ENCODE data around the gene ADD3. TPM values are rescaled to one million over a fixed set of nuclear protein-coding genes. Genes with fewer than 3 reads are reported as not detected.
A peak's percentile ranks its signal among the peaks of the same experiment; 100 is the strongest.

The ADD3 gene
- total and polyA plus RNA-seq, 10 of the 15 experiments (the other 5 are each of a cell fraction or from before 2014, with no cell fraction given): 27.3 to 129 (median 67.8) TPM

DNA sequence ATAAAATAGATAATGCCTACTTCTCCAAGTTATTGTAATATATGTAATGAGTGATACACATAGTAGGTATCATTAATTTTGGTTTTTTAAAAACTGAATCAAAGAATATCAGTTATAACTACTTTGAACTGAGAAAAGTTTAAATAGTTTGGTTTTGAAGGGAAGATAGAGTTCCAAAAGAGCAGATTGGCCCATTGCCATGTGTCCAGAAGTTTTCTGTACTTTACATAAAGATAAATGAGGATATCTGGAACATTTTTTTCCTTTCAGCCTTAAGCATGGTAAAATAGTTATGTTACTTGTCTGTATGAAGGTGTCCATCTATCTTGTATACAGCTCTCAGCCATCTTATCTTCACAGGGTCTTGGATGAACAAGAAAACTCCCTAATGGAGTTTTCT lies 101.7 kb downstream of the ADD3 start:
- H3K36me3 ChIP-seq (ENCODE audit: control insufficient read depth in 2 of 2, insufficient read depth in 2 of 2, low read length in 1 of 2): no peaks in the 10 kb centered on the region; a peak in 3 of 4 replicates
- POLR2A ChIA-PET: interaction anchor here (1.7 kb wide), 1 partner anchor 9 kb away, joined by 4 read pairs; no protein-coding TSS in a partner anchor

GRCh38 chr10:110110338-110110737 lies 102.6 kb downstream of the ADD3 start:
- Histone ChIP-seq H2AFZ (ENCODE audit: control insufficient read depth, low read depth, low read length) (no peak overlapping the region), H3K27ac (ENCODE audit: control insufficient read depth, insufficient read depth) (no peak overlapping the region), H3K36me3 (ENCODE audit: control insufficient read depth in 2 of 2, insufficient read depth in 2 of 2, low read length in 1 of 2) (no peaks in the 10 kb centered on the region; a peak in 3 of 4 replicates), H4K20me1 (ENCODE audit: control insufficient read depth, insufficient read depth) (no peaks in the 10 kb centered on the region), H3K4me2 (ENCODE audit: control insufficient read depth, insufficient read depth) (no peak overlapping the region), H3K4me1 (ENCODE audit: control insufficient read depth, insufficient read depth, low read length) (no peaks in the 10 kb centered on the region), H3K4me3 (no peak overlapping the region), H3K9me3 (replicated peaks; ENCODE audit: control insufficient read depth, insufficient read depth, low read length) (no peaks in the 10 kb centered on the region), H3K79me2 (ENCODE audit: control insufficient read depth, insufficient read depth, low read length) (no peaks in the 10 kb centered on the region), H3K27me3 (replicated peaks in 1 of 2; ENCODE audit: control insufficient read depth in 2 of 2, insufficient read depth in 2 of 2, low read length in 1 of 2) (no peaks in the 10 kb centered on the region), H3K9ac (ENCODE audit: control insufficient read depth, insufficient read depth, low read length) (no peak overlapping the region)
- TF ChIP-seq, protein P1, sequence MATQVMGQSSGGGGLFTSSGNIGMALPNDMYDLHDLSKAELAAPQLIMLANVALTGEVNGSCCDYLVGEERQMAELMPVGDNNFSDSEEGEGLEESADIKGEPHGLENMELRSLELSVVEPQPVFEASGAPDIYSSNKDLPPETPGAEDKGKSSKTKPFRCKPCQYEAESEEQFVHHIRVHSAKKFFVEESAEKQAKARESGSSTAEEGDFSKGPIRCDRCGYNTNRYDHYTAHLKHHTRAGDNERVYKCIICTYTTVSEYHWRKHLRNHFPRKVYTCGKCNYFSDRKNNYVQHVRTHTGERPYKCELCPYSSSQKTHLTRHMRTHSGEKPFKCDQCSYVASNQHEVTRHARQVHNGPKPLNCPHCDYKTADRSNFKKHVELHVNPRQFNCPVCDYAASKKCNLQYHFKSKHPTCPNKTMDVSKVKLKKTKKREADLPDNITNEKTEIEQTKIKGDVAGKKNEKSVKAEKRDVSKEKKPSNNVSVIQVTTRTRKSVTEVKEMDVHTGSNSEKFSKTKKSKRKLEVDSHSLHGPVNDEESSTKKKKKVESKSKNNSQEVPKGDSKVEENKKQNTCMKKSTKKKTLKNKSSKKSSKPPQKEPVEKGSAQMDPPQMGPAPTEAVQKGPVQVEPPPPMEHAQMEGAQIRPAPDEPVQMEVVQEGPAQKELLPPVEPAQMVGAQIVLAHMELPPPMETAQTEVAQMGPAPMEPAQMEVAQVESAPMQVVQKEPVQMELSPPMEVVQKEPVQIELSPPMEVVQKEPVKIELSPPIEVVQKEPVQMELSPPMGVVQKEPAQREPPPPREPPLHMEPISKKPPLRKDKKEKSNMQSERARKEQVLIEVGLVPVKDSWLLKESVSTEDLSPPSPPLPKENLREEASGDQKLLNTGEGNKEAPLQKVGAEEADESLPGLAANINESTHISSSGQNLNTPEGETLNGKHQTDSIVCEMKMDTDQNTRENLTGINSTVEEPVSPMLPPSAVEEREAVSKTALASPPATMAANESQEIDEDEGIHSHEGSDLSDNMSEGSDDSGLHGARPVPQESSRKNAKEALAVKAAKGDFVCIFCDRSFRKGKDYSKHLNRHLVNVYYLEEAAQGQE (IDR thresholded peaks at IDR 0.05; ENCODE audit: low read depth, low read length): no peak
- TF ChIP-seq MTA3 (IDR thresholded peaks at IDR 0.05; ENCODE audit: borderline replicate concordance, low read length): no peak
- no peak for TF ChIP-seq GABPA (IDR thresholded peaks at IDR 0.05; ENCODE audit: low read depth)
- no peak for TF ChIP-seq SPI1 (IDR thresholded peaks at IDR 0.05; ENCODE audit: borderline replicate concordance, insufficient read depth, low read depth, low read length)
- TF ChIP-seq SIX5 (IDR thresholded peaks at IDR 0.05; ENCODE audit: low read depth, low read length, severe bottlenecking): no peak
- no peak for TF ChIP-seq TCF7 (IDR thresholded peaks at IDR 0.05; ENCODE audit: borderline replicate concordance)
- no peak for TF ChIP-seq BRCA1 (IDR thresholded peaks at IDR 0.05; ENCODE audit: low read depth, low read length)
- in situ Hi-C loops (cut with MboI) (no loop called here), intact Hi-C loops (cut with micrococcal nuclease; ENCODE audit: unreplicated experiment) (no loop called here)
- ChIA-PET RAD21 (ENCODE audit: unreplicated experiment) (interaction anchor here (1.0 to 1.7 kb wide), 2 partner anchors 29 to 132 kb away, joined by 3 to 5 read pairs; no protein-coding TSS in a partner anchor), CTCF (interaction anchor here (0.5 to 1.1 kb wide), 5 partner anchors 9 to 226 kb away, joined by 3 to 6 read pairs (median 3); no protein-coding TSS in a partner anchor), SMC1A (ENCODE audit: uncharacterized antibody, unreplicated experiment) (interaction anchor here (0.5 to 3.7 kb wide), 10 partner anchors 10 to 226 kb away, joined by 3 to 9 read pairs (median 3); no protein-coding TSS in a partner anchor), POLR2A (interaction anchor here (1.0 to 1.8 kb wide), 2 partner anchors 14 to 214 kb away, joined by 4 to 5 read pairs; no protein-coding TSS in a partner anchor)
- FAIRE-seq (peak; percentile 18), ATAC-seq (peak; percentile 55), DNase-seq (ENCODE audit: low read depth, low spot score) (no peak)
- BruUV-seq (replicated peaks): no TSS peak
- WGBS (ENCODE audit: insufficient coverage, insufficient replicate concordance, low lambda C conversion rate, missing lambda C conversion rate): 97% methylated on average over 3 of the region's 3 CpGs

More for the DNA sequence above, 101.7 kb downstream of the ADD3 start:
- no peak overlapping the region for H3K4me3 ChIP-seq
- intact Hi-C loops (cut with micrococcal nuclease; ENCODE audit: unreplicated experiment) (no loop called here), in situ Hi-C loops (cut with MboI) (no loop called here)
- ChIA-PET SMC1A (ENCODE audit: uncharacterized antibody, unreplicated experiment) (interaction anchor here (1.0 to 3.7 kb wide), 12 partner anchors 9 to 225 kb away, joined by 3 to 13 read pairs (median 5); no protein-coding TSS in a partner anchor), CTCF (interaction anchor here (0.5 to 3.2 kb wide), 6 partner anchors 10 to 225 kb away, joined by 3 to 11 read pairs (median 4); no protein-coding TSS in a partner anchor), RAD21 (ENCODE audit: unreplicated experiment) (interaction anchor here (0.6 to 2.0 kb wide), 4 partner anchors 20 to 131 kb away, joined by 3 to 5 read pairs (median 4); no protein-coding TSS in a partner anchor)
- DNase-seq (ENCODE audit: low read depth, low spot score): no peak
- no peaks in the 10 kb centered on the region for H3K27me3 ChIP-seq (replicated peaks in 1 of 2; ENCODE audit: control insufficient read depth in 2 of 2, insufficient read depth in 2 of 2, low read length in 1 of 2)
- no peaks in the 10 kb centered on the region for H4K20me1 ChIP-seq (ENCODE audit: control insufficient read depth, insufficient read depth)
- H2AFZ ChIP-seq (ENCODE audit: control insufficient read depth, low read depth, low read length): no peak overlapping the region
- no peak overlapping the region for H3K4me2 ChIP-seq (ENCODE audit: control insufficient read depth, insufficient read depth)
- H3K9me3 ChIP-seq (replicated peaks; ENCODE audit: control insufficient read depth, insufficient read depth, low read length): no peaks in the 10 kb centered on the region
- BruUV-seq (replicated peaks): no TSS peak
- H3K4me1 ChIP-seq (ENCODE audit: control insufficient read depth, insufficient read depth, low read length): no peaks in the 10 kb centered on the region
- H3K27ac ChIP-seq (ENCODE audit: control insufficient read depth, insufficient read depth): no peak overlapping the region
- H3K9ac ChIP-seq (ENCODE audit: control insufficient read depth, insufficient read depth, low read length): no peak overlapping the region
- no peak for TF ChIP-seq IRF4 (IDR thresholded peaks at IDR 0.05; ENCODE audit: low read depth, low read length)
- no peak for TF ChIP-seq YBX1 (IDR thresholded peaks at IDR 0.05)
- no peak for TF ChIP-seq MTA3 (IDR thresholded peaks at IDR 0.05; ENCODE audit: borderline replicate concordance, low read length)
- TF ChIP-seq MAX (IDR thresholded peaks at IDR 0.05; ENCODE audit: low read depth, low read length): no peak
- no peaks in the 10 kb centered on the region for H3K79me2 ChIP-seq (ENCODE audit: control insufficient read depth, insufficient read depth, low read length)
- ATAC-seq: no peak
- FAIRE-seq: no peak

Measured in GM12878 (cell line).